ENCODE data around the gene CDK12. TPM values are rescaled to one million over a fixed set of nuclear protein-coding genes. Genes with fewer than 3 reads are reported as not detected.

The CDK12 gene
- total RNA-seq, 2 experiments from 2014 or later, result 82.7 to 84.4 TPM

DNA sequence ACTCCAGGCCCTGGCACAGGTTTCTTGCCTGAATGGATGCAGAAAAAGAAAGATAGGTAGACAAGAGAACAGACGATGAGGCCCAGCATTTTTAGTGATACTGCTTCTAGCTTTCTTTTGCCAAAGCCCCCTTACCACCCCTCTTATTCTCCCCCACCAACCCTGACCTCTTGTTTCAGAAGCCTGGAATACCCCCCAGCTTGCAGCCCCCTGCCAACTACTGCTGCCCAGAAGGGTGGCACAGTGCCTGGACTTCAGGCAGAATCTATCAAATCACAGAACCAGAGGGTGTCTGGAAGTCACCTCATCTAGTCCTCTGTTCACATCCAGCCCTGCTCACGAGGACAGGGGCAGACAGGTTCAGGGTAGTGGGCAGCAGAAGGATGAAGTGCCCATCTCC is 110.8 kb downstream of the CDK12 start:
- CTCF ChIA-PET, result no interaction called here

GRCh38 chr17:39573447-39574298 is 112.4 kb downstream of the CDK12 start:
- ChIA-PET CTCF (interaction anchor here (0.6 to 0.7 kb wide), 2 partner anchors 95 to 504 kb away, joined by 3 read pairs; no protein-coding TSS in a partner anchor), POLR2A (no interaction called here)

More for the DNA sequence above, 110.8 kb downstream of the CDK12 start:
- POLR2A ChIA-PET, result interaction anchor here (0.6 to 0.7 kb wide), 2 partner anchors 121 to 241 kb away, joined by 5 to 11 read pairs; partner anchors contain the start of gene MED1

GRCh38 chr17:39576187-39576586 is 114.9 kb downstream of the CDK12 start:
- ChIA-PET CTCF (interaction anchor here (0.6 to 0.8 kb wide), 2 partner anchors 10 to 30 kb away, joined by 3 to 4 read pairs; no protein-coding TSS in a partner anchor), POLR2A (interaction anchor here (0.6 kb wide), 1 partner anchor 647 kb away, joined by 18 read pairs; no protein-coding TSS in a partner anchor)

GRCh38 chr17:39578272-39578671 is 117.0 kb downstream of the CDK12 start:
- CTCF ChIA-PET, result interaction anchor here (0.6 kb wide), 1 partner anchor 109 kb away, joined by 3 read pairs; no protein-coding TSS in a partner anchor

GRCh38 chr17:39579318-39580081 is 118.2 kb downstream of the CDK12 start:
- POLR2A ChIA-PET, result no interaction called here
- CTCF ChIA-PET, result no interaction called here

More at GRCh38 chr17:39578272-39578671, 117.0 kb downstream of the CDK12 start:
- POLR2A ChIA-PET, result no interaction called here

- ChIA-PET CTCF (interaction anchor here (0.7 kb wide), 1 partner anchor 19 kb away, joined by 5 read pairs; no protein-coding TSS in a partner anchor), POLR2A (interaction anchor here (0.6 kb wide), 1 partner anchor 17 kb away, joined by 4 read pairs; no protein-coding TSS in a partner anchor)
These were observed 118.8 kb downstream of the CDK12 start for GRCh38 chr17:39580082-39580468.

DNA sequence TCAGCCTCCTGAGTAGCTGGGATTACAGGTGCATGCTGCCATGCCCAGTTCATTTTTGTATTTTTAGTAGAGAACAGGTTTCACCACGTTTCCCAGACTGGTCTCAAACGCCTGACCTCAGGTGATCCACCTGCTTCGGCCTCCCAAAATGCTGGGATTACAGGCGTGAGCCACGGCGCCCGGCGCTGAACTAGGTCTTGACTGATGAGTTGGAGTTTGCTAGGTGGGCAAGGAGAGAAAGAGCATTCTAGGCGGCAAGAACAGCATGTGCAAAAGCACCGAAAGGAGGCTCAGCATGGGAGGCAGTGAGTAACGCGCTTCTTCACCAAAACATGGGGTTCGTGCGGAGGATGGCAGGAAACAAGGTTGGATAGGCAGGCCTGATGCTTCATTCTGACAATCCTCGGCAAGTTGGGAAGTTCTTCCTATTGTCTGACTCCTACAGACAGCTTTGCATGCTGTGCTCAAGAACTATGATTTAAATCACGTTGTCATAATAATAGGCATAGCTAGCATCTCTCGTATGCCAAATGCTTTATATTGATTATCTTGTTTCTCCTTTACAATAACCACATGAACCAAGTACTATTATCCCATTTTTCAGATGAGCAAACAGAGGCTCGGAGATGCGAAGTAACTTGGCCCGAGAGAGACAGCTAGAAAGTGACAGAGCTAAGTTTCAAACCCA is 119.9 kb downstream of the CDK12 start:
- ChIA-PET CTCF (no interaction called here), POLR2A (no interaction called here)

DNA sequence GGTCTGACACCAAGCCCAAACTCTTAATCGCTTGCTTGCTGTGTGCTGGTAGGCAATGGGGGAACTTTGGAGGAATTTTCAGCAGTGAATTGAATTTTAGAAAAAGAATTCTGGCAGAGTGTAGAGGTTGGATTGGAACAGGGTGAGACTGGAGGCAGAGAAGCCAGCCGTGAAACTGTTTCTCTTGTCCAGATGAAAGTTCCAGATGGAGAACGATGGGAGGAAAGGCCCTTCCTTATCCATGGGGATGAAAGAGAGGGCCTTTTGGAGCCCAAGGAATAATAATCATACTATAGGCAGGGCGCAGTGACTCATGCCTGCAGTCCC is 120.4 kb downstream of the CDK12 start:
- POLR2A ChIA-PET, result no interaction called here
- CTCF ChIA-PET, result no interaction called here

DNA sequence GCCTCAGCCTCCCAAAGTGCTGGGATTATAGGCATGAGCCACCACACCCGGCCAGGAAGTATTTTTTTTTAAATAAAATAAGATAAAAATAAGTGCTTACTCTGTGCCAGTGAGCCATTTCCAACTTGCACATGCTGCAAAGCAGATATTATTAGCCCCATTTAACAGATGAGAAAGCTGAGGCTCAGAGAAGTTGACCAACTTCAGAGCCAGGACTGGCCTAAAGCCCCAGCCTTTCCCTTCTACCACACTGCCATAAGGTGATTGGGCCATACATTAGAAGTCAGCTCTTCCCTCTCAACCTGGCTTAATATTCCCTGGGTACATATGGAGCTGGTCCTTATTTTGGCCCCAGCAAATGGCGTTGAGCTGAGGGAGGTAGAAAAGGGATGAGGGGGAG is 121.4 kb downstream of the CDK12 start:
- CTCF ChIA-PET, result interaction anchor here (0.7 to 0.9 kb wide), 3 partner anchors 15 to 606 kb away, joined by 3 to 5 read pairs (median 4); no protein-coding TSS in a partner anchor
- POLR2A ChIA-PET, result no interaction called here

Other genes starting within 250 kb of the CDK12 start
- gene STAC2, start 235.5 kb upstream of the CDK12 start, total RNA-seq, result not detected
- 10 to 100 TPM; 24.9 to 25.2 TPM for gene FBXL20, start 59.9 kb upstream of the CDK12 start, total RNA-seq
- gene MED1, start 10.2 kb upstream of the CDK12 start, total RNA-seq, result 10 to 100 TPM; 79.0 to 81.4 TPM
- gene NEUROD2, start 146.4 kb downstream of the CDK12 start, total RNA-seq, result not detected
- gene PPP1R1B, start 165.5 kb downstream of the CDK12 start, total RNA-seq, result not detected
- 10 to 100 TPM; 59.1 to 62.4 TPM for gene STARD3, start 175.7 kb downstream of the CDK12 start, total RNA-seq
- under 1 TPM; 0.82 to 0.92 TPM for gene TCAP, start 203.9 kb downstream of the CDK12 start, total RNA-seq
- gene PNMT, start 207.0 kb downstream of the CDK12 start, total RNA-seq, result under 1 TPM in 1 of 2 experiments, not detected in 1; 0.23 TPM
- 1 to 10 TPM; 6.6 to 8.6 TPM for gene PGAP3, start 226.6 kb downstream of the CDK12 start, total RNA-seq
- gene ERBB2, start 238.6 kb downstream of the CDK12 start, total RNA-seq, result 1 to 10 TPM; 3.3 to 3.5 TPM

All from activated CD8-positive, alpha-beta memory T cell treated with anti-CD3 and anti-CD28 coated beads for 36 hours (primary cell).